Femur (tissue), 1 donor: ENCODE measurements around the gene ZNF154.
A peak's percentile ranks its signal among the peaks of the same experiment; 100 is the strongest.
"Not testable (repeated sequence)": the region's sequence is repeated elsewhere in the genome, so short reads cannot be mapped to it uniquely, and the experiment has no call there.

Experiments used
- DNase-seq: peaks from one replicate; pipeline ENCODE4 v3.0.0-alpha.2; 2017

ZNF154 gene

DNA sequence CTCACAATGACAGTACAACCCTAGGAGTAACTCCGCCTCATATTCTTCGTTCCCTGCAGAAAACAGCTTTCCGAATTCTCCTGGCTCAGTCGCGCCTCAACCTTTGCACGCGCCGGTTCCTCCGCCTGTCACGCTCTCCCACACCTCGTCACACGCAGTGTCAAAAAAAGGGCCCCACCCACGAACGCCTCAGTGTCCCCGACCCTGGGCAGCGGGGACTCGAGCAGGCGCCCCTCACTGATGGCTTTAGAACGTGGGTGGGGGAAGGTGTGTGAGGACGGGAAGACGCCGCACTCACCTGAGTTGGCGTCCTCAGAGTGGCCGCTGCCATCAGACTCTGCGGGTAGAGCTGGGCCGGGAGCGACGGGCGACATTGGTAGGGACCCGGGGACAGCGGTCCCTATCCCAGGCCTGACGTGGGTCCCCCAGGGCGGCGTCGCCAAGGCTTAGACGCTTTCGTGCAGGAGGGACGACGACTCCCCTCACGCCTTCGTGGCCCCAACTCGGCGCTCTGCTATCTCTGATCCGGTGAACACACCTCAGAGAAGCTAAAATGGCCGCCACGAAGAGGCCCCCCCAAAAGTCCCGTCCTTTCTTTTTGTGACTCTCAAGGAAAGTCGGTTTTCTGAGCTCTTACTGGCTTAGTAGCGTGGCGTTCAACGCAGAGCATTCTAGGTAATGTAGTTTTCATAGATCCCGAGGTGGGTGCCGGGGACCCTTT is at the start of gene ZNF154:
ZNF154 (minus strand) TSS at position 564 of the 721 bp plus-strand sequence; CDS start at position 331, 233 bp downstream.
- peak; percentile 85 for DNase-seq

DNA sequence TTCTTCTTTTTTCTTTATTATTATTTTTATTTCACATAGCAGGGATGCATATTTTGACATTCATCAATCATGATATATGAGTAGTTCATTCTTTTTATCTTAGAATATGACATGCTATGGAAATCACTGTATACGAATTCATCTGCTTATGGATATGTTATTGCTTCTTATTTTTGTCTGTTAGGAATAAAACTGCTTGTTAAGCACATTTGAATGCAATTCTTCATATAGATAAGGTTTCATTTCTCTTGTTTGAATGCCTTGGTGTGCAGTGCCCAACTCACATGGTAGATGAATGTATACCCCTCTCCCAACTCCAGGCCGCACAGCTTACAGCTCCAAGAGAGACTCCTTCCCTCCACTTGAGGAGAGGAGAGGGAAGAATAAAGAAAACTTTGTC is 48.9 kb upstream of the ZNF154 start:
- no peak for DNase-seq

DNA sequence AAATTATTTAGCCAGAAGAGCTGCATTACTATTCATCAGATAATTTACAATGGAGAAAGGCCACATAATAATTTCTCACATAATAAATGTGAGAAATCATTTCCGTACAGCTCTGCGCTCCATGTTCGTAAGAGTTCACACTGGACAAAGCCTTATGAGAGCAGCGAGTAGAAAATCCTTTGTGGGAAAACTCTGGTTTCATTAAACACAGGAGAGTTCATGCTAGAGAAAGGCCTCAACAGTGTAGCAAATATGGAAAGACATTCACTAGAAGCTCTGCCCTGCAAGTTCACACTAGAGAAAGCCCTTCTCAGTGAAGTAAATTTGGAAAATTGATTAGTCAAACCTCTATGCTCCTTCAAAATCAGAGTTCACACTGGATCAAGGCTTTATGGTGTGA is 46.0 kb upstream of the ZNF154 start:
- no peak for DNase-seq

DNA sequence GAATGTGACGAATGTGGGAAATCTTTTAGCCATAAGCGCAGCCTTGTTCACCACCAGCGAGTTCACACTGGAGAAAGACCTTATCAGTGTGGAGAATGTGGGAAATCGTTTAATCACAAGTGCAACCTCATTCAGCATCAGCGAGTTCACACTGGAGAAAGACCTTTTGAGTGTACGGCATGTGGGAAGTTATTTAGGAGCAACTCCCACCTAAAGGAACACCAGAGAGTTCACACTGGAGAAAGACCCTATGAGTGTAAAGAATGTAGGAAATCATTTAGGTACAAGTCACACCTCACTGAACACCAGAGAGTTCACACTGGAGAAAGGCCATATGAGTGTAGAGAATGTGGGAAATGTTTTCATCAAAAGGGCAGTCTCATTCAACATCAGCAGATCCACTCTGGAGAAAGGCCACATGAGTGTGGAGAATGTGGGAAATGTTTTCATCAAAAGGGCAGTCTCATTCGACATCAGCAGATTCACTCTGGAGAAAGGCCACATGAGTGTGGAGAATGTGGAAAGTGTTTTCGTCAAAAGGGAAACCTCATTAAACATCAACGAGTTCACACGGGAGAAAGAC is 45.2 kb upstream of the ZNF154 start:
- no peak for DNase-seq

- DNase-seq: no peak
Measured at GRCh38 chr19:57748029-57748428, 39.0 kb upstream of the ZNF154 start.

GRCh38 chr19:57747472-57747807 is 38.4 kb upstream of the ZNF154 start:
- DNase-seq: no peak

GRCh38 chr19:57746580-57747471 is 37.8 kb upstream of the ZNF154 start, which contains the start of gene ZNF776:
Gene ZNF776, plus strand, starts transcription at chr19:57746815. Its CDS starts 244 bp downstream, at chr19:57747059.
- DNase-seq: peak; percentile 92

DNA sequence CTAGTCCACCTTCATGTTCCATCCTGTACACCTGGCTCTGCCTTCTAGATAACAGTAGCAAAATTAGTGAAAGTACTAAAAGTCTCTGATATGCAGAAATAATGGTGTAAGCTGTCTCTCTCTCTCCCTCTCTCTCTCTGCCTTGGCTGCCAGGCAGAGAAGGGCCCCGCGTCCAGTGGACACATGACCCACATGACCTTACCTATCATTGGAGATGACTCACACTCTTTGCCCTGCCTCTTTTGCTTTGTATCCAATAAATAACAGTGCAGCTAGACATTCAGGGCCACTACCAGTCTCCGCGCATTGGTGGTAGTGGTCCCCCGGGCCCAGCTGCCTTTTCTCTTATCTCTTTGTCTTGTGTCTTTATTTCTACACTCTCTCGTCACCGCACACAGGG is 29.8 kb upstream of the ZNF154 start:
- DNase-seq: not testable (repeated sequence)

DNA sequence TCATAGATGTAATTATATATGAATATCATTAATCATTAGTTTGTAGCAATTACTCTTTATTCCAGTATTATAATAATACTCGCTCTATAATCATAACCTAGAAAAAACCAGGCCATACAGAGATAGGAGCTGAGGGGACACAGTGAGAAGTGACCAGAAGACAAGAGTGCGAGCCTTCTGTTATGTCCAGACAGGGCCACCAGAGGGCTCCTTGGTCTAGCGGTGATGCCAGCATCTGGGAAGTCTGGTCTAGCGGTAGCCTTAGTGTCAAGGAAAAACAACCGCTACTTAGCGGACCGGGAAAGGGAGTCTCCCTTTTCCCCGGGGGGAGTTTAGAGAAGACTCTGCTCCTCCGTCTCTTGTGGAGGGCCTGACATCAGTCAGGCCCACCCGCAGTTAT is 29.3 kb upstream of the ZNF154 start:
- DNase-seq: peak; percentile 33

GRCh38 chr19:57720878-57721277 is 11.9 kb upstream of the ZNF154 start:
- DNase-seq: no peak

- no peak for DNase-seq
Measured at GRCh38 chr19:57719901-57720519, 11.0 kb upstream of the ZNF154 start.

DNA sequence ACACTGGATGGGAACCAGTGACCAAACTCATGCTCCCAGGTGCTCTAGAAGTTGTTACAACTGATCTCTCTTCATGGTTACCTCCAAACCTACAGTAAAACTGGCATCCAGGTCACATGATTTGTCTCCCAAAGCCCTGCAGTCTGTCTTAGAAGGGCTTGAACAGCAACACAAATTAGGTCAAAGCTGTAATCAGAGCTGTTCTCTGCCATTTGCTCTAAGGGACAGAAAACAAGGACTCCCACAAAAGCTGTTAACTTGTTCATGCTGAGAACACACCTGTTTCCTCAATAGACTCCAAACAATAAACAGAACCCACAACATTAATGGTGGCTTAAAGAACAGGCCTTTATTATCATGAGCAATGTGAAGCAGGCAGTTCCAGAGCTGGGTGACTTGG is 10.4 kb upstream of the ZNF154 start:
- no peak for DNase-seq

GRCh38 chr19:57712222-57712621 is 3.2 kb upstream of the ZNF154 start:
- no peak for DNase-seq

GRCh38 chr19:57709616-57710015 is 612 bp upstream of the ZNF154 start:
- DNase-seq: no peak

DNA sequence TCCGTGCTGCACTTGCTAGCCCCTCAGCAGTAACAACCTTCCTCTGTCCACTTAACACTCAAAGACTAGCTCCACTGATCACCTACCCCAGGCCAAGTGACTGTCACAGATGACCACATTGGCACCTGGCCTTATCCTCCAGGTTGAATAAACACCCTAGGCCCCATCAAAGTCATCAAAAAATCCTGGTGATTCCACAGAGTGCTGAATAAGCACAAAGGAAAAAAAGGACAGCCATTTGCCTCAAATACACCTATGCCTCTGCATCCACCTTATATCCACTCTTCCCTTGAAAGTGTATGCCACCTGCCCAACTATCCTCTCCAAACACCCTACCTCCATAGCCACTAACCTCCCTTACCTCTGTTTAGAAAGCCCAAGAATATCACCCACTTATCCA is 2.7 kb downstream of the ZNF154 start:
- DNase-seq: no peak

- DNase-seq: no peak
Measured at GRCh38 chr19:57701625-57702024, 7.4 kb downstream of the ZNF154 start.

- DNase-seq: no peak
Measured at GRCh38 chr19:57689750-57690149, 19.3 kb downstream of the ZNF154 start.

- no peak for DNase-seq
Measured at GRCh38 chr19:57688011-57688763, 20.8 kb downstream of the ZNF154 start.

DNA sequence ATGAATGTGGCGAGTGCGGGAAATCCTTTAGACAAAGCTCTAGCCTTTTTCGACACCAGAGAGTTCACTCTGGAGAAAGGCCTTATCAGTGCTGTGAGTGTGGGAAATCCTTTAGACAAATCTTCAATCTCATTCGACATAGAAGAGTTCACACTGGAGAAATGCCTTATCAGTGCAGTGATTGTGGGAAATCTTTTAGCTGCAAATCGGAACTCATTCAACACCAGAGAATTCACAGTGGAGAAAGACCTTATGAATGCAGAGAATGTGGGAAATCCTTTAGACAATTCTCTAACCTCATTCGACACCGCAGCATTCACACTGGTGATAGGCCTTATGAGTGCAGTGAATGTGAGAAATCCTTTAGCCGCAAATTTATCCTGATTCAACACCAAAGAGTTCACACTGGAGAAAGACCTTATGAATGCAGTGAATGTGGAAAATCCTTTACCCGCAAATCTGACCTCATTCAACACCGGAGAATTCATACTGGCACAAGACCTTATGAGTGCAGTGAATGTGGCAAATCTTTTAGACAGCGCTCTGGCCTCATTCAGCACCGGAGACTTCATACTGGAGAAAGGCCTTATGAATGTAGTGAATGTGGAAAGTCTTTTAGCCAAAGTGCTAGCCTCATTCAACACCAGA is 21.5 kb downstream of the ZNF154 start:
- DNase-seq: no peak

- DNase-seq: no peak
Measured at GRCh38 chr19:57686727-57687126, 22.3 kb downstream of the ZNF154 start.

- DNase-seq: no peak
Measured at GRCh38 chr19:57682226-57682766, 26.7 kb downstream of the ZNF154 start.

DNA sequence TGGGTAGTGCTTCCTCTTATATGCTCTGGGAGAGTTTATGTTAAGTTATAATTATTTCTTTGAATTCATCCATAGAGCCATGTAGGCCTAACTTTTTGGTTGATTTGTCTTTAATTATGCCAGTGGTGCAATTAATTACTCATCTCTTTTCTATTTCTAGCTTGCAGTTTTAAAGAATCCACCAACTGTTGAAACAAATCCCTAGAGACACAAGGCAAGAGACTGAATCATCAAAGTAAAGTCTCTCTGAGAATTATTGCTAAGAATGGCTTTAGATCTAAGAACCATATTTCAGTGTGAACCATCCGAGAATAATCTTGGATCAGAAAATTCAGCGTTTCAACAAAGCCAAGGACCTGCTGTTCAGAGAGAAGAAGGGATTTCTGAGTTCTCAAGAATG is 33.1 kb downstream of the ZNF154 start:
- no peak for DNase-seq
